ACHN (cell line): ENCODE results near the gene PPP1R37.

Experiments
- DNase-seq: peaks from one replicate; pipeline ENCODE4 v3.0.0-alpha.2; 2015
- in situ Hi-C: cut with HindIII; loops from 2 replicates; pipeline ENCODE4 v1.10.0; 2017; ENCODE audit warnings: low sequenced_read_pairs, low pct_ligation_motif_present, low pct_unique_long_range_greater_than_20kb

Gene PPP1R37

DNA sequence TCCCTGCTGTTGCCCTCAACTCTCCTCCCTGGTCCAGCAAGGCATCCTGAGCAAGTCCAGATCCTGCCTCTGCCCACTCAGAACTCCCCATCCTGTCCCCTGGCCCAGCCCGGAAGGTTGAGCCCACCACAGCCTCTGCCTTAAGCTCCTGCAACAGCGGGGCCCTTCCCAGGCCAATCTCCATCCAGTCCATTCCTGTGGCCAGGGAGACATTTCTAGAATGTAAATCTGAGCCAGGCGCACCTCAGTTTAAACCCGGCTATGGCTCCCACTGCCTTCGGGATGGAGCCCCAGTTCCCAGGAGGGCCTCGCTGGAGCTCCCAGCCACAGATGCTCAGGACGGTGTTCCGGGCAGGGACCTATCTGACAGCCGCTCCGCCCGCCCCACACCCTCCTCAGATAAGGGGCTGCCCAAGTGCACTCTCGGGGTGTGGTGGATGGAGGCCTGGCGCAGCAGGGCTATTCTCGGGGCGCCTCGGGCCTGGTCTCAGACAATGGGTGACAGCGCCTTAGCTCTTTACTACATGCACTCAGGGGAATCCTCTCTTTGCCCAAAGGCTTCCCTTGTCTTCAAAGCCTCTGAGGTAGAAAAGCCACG lies 79.7 kb downstream of the PPP1R37 start:
- in situ Hi-C loops = no loop called here
- DNase-seq = no peak

GRCh38 chr19:45173816-45174215 lies 80.8 kb downstream of the PPP1R37 start:
- peak; percentile 50 for DNase-seq
- in situ Hi-C loops = no loop called here

- no peak for DNase-seq
- in situ Hi-C loops = no loop called here
Measured at GRCh38 chr19:45175515-45176345, 82.8 kb downstream of the PPP1R37 start.

- peak; percentile 51 for DNase-seq
- in situ Hi-C loops = no loop called here
Measured at GRCh38 chr19:45177817-45178261, 84.9 kb downstream of the PPP1R37 start, which contains the start of gene TRAPPC6A. TSS of gene TRAPPC6A (minus strand) at chr19:45178237. CDS start at chr19:45178218, 19 bp downstream.

GRCh38 chr19:45178262-45179071 lies 85.5 kb downstream of the PPP1R37 start, which contains the start of gene BLOC1S3:
TSS of gene BLOC1S3 (plus strand) at chr19:45178784. CDS start at chr19:45179297, 513 bp downstream.
- DNase-seq = peak; percentile 99
- in situ Hi-C loops = no loop called here

DNA sequence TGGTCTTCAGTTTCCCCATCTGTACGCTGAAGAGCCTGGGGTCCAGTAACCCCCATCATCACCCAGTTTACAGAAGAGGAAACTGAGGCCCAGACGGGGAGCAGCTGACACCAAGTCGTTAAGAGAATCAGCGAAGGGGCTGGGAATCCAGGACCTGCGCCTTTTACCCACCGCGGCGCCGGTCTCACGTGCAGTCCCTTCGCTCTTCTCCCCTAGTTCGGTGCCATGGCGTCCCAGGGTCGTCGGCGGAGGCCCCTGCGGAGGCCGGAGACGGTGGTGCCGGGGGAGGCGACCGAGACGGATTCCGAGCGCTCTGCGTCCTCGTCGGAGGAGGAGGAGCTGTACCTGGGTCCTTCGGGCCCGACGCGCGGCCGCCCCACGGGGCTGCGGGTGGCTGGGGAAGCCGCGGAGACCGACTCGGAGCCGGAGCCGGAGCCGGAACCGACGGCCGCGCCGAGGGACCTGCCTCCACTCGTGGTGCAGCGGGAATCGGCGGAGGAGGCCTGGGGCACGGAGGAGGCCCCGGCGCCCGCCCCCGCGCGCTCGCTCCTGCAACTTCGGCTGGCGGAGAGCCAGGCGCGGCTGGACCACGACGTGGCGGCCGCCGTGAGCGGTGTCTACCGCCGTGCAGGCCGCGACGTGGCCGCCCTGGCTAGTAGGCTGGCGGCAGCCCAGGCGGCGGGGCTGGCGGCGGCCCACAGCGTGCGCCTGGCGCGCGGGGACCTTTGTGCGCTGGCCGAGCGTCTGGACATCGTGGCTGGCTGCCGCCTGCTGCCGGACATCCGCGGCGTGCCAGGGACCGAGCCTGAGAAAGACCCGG lies 86.3 kb downstream of the PPP1R37 start:
- in situ Hi-C loops = no loop called here
- peak; percentile 8 for DNase-seq

GRCh38 chr19:45179892-45180370 lies 87.0 kb downstream of the PPP1R37 start:
- in situ Hi-C loops = no loop called here
- DNase-seq = no peak

DNA sequence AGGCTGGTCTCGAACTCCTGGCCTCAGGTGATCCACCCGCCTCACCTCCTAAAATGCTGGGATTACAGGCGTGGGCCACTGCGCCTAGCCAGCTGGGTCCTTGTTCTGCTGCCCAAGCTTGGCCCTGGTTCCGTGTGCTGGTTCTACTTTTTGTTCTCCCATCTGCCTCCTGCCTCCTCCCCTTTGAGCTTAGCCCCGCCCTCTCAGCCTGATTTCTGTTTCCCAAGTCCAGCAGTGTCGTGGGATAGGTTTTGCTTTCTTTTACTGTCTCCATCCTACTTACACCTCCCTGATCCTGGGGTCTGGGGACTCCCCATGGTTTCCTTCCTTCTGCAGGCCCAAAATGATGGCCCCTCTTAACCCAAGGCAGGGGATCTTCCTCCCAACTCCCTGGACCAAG lies 88.0 kb downstream of the PPP1R37 start:
- no peak for DNase-seq
- in situ Hi-C loops = no loop called here

GRCh38 chr19:45182758-45183157 lies 89.8 kb downstream of the PPP1R37 start:
- in situ Hi-C loops = no loop called here
- no peak for DNase-seq

DNA sequence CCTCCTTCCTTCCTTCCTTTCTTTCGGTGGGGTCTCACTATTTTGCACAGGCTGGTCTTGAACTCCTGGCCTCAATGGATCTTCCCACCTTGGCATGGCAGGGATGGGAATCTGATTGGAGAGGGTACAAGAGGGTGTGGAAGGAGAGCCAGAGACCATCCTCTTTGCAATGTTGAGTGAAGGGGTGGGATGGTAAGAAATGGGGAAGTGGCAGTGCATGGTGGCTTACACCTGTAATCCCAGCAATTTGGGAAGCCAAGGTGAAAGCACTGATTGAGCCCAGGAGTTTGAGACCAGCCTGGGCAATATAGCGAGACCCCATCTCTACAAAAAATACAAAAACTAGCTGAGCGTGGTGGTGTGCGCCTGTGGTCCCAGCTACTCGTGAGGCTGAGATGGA lies 91.1 kb downstream of the PPP1R37 start:
- DNase-seq = no peak
- in situ Hi-C loops = no loop called here

- in situ Hi-C loops = no loop called here
- no peak for DNase-seq
Measured at GRCh38 chr19:45186509-45187334, 93.7 kb downstream of the PPP1R37 start.

GRCh38 chr19:45187421-45188100 lies 94.6 kb downstream of the PPP1R37 start:
- peak; percentile 14 for DNase-seq
- in situ Hi-C loops = no loop called here

GRCh38 chr19:45189971-45190370 lies 97.0 kb downstream of the PPP1R37 start:
- DNase-seq = no peak
- in situ Hi-C loops = no loop called here

- in situ Hi-C loops = no loop called here
- no peak for DNase-seq
Measured at GRCh38 chr19:45191375-45191774, 98.4 kb downstream of the PPP1R37 start.

GRCh38 chr19:45195764-45196163 lies 102.8 kb downstream of the PPP1R37 start:
- DNase-seq = no peak
- in situ Hi-C loops = no loop called here
